IMR-90 (cell line): ENCODE data around the gene CNTN4. TPM values are rescaled to one million over a fixed set of nuclear protein-coding genes. Genes with fewer than 3 reads are reported as not detected.

Source experiments
- ATAC-seq: fragments of 200-7000 bp; cut with Tn5 transposase; 2 replicates; pipeline ENCODE4 v1.9.1; 2020; ENCODE audit warnings: low read depth, mild to moderate bottlenecking, moderate library complexity
- BruUV-seq: library from RNA; stranded (reverse); fragments of 400-500 nt; replicated peaks from 2 replicates; lab custom pipeline; 2021; lab: Mats Ljungman, UMichigan
- CTCF ChIA-PET: fragments of 300-600 bp; formaldehyde crosslinking; extraction: SDS; loops from one replicate; lab custom pipeline; 2021; ENCODE audit warnings: antibody characterized with exemption; lab: Yijun Ruan, JAX
- POLR2A ChIA-PET: fragments of 300-600 bp; sonication (Branson Sonifier 250); formaldehyde crosslinking; loops from one replicate; lab custom pipeline; 2022; ENCODE audit warnings: antibody characterized with exemption; ENCODE audit not compliant: unreplicated experiment; lab: Charles Lee
- DNase-seq: peaks from one replicate; pipeline ENCODE4 v3.0.0; 2013
- H2AFZ ChIP-seq: replicated peaks from 2 replicates; pipeline ENCODE3; 2013; ENCODE audit warnings: low read length, mild to moderate bottlenecking; ENCODE audit not compliant: poor library complexity
- H2AK5ac ChIP-seq: 2 replicates; pipeline ENCODE4 v1.6.1; 2013; ENCODE audit warnings: low read depth, low read length, inconsistent platforms
- H2AK9ac ChIP-seq: replicated peaks from 2 replicates; pipeline ENCODE3; 2013; ENCODE audit warnings: mild to moderate bottlenecking, low read depth, low read length, moderate library complexity; ENCODE audit not compliant: poor library complexity
- H2BK120ac ChIP-seq: 2 replicates; pipeline ENCODE4 v1.6.1; 2013; ENCODE audit warnings: low read depth, low read length, inconsistent platforms
- H2BK15ac ChIP-seq: 3 replicates; pipeline ENCODE4 v1.6.1; 2013; ENCODE audit warnings: low read depth, low read length, inconsistent platforms
- H2BK20ac ChIP-seq: 2 replicates; pipeline ENCODE4 v1.6.1; 2013; ENCODE audit warnings: low read depth, mild to moderate bottlenecking, inconsistent platforms, low read length, moderate library complexity
- H2BK5ac ChIP-seq: 2 replicates; pipeline ENCODE4 v1.6.1; 2013; ENCODE audit warnings: mild to moderate bottlenecking, low read depth, low read length, inconsistent platforms; ENCODE audit not compliant: poor library complexity, severe bottlenecking
- H3K14ac ChIP-seq: replicated peaks from 2 replicates; pipeline ENCODE4 v1.6.1; 2013; ENCODE audit warnings: low read depth, low read length, inconsistent platforms
- H3K18ac ChIP-seq: 2 replicates; pipeline ENCODE4 v1.6.1; 2013; ENCODE audit warnings: low read depth, low read length, control low read depth
- H3K23ac ChIP-seq: 2 replicates; pipeline ENCODE4 v1.6.1; 2013; ENCODE audit warnings: low read depth, low read length, inconsistent platforms
- H3K27ac ChIP-seq: 2 replicates; pipeline ENCODE4 v1.5.1; 2013; ENCODE audit warnings: mild to moderate bottlenecking, control low read depth, low read length; ENCODE audit not compliant: insufficient read depth
- H3K27me3 ChIP-seq: 2 replicates; pipeline ENCODE4 v1.6.1; 2013; ENCODE audit warnings: low read length; ENCODE audit not compliant: control insufficient read depth, insufficient read depth
- H3K36me3 ChIP-seq: 2 replicates; pipeline ENCODE4 v1.6.1; 2013; ENCODE audit warnings: low read length, mixed read lengths; ENCODE audit not compliant: control insufficient read depth, insufficient read depth
- H3K4ac ChIP-seq: 2 replicates; pipeline ENCODE4 v1.6.1; 2013; ENCODE audit warnings: low read depth, low read length, inconsistent platforms
- H3K4me1 ChIP-seq: 2 replicates; pipeline ENCODE4 v1.6.1; 2013; ENCODE audit warnings: low read length, mixed read lengths; ENCODE audit not compliant: control insufficient read depth, insufficient read depth
- H3K4me2 ChIP-seq: 2 replicates; pipeline ENCODE4 v1.6.1; 2013; ENCODE audit warnings: low read depth, mild to moderate bottlenecking, control low read depth, low read length, moderate library complexity
- H3K4me3 ChIP-seq: 2 replicates; pipeline ENCODE4 v1.5.1; 2013; ENCODE audit warnings: low read depth, mild to moderate bottlenecking, control low read depth, low read length, moderate library complexity; ENCODE audit not compliant: insufficient read depth
- H3K56ac ChIP-seq: 2 replicates; pipeline ENCODE4 v1.6.1; 2013; ENCODE audit warnings: low read length, inconsistent platforms; ENCODE audit not compliant: insufficient read depth; ENCODE audit errors: extremely low read depth
- H3K79me1 ChIP-seq, 2 experiments: 2 replicates each; pipeline ENCODE4 v1.6.1; 2013; ENCODE audit warnings: low read length in 2 of 2, inconsistent platforms in 1 of 2, low read depth in 1 of 2
- H3K9ac ChIP-seq: 2 replicates; pipeline ENCODE4 v1.6.1; 2013; ENCODE audit warnings: low read depth, low read length, control low read depth
- H3K9me1 ChIP-seq: 2 replicates; pipeline ENCODE4 v1.6.1; 2013; ENCODE audit warnings: low read length, inconsistent platforms; ENCODE audit not compliant: insufficient read depth
- H3K9me3 ChIP-seq: 2 replicates; pipeline ENCODE4 v1.6.1; 2013; ENCODE audit warnings: low read length; ENCODE audit not compliant: control insufficient read depth, insufficient read depth
- H4K20me1 ChIP-seq: 2 replicates; pipeline ENCODE4 v1.6.1; 2013; ENCODE audit warnings: low read length, inconsistent platforms; ENCODE audit not compliant: insufficient read depth
- H4K5ac ChIP-seq: 2 replicates; pipeline ENCODE4 v1.6.1; 2013; ENCODE audit warnings: mild to moderate bottlenecking, low read depth, low read length, control low read depth
- H4K8ac ChIP-seq, 2 experiments: 2 replicates each; pipeline ENCODE4 v1.6.1; 2013; ENCODE audit warnings: low read depth in 2 of 2, low read length in 2 of 2, control low read depth in 1 of 2, inconsistent platforms in 1 of 2
- H4K91ac ChIP-seq: 2 replicates; pipeline ENCODE4 v1.6.1; 2013; ENCODE audit warnings: low read depth, low read length, inconsistent platforms; ENCODE audit not compliant: insufficient read depth
- BHLHE40 ChIP-seq: fragments of 150-350 bp; IDR thresholded peaks from 2 replicates; pipeline ENCODE4 v1.6.1; 2016; ENCODE audit warnings: mild to moderate bottlenecking, low read depth, low read length
- CHD1 ChIP-seq: IDR thresholded peaks from 2 replicates; pipeline ENCODE4 v1.6.1; 2012; ENCODE audit warnings: low read depth, low read length, improper control_type of control experiment
- FOS ChIP-seq: fragments of 150-350 bp; IDR thresholded peaks from 2 replicates; pipeline ENCODE4 v1.6.1; 2016; ENCODE audit warnings: low read depth, low read length
- MAFK ChIP-seq: IDR thresholded peaks from 2 replicates; pipeline ENCODE4 v1.6.1; 2012; ENCODE audit warnings: low read depth, low read length, improper control_type of control experiment
- MAZ ChIP-seq: IDR thresholded peaks from 2 replicates; pipeline ENCODE4 v1.6.1; 2012; ENCODE audit warnings: low read depth, mild to moderate bottlenecking, low read length, improper control_type of control experiment, moderate library complexity, borderline replicate concordance
- MXI1 ChIP-seq: IDR thresholded peaks from 2 replicates; pipeline ENCODE4 v1.6.1; 2012; ENCODE audit warnings: low read depth, mild to moderate bottlenecking, low read length, moderate library complexity, borderline replicate concordance
- NFE2L2 ChIP-seq: fragments of 150-350 bp; IDR thresholded peaks from 2 replicates; pipeline ENCODE4 v1.6.1; 2016; ENCODE audit warnings: low read depth, mild to moderate bottlenecking, low read length
- POLR2A ChIP-seq: IDR thresholded peaks from 2 replicates; pipeline ENCODE4 v1.6.1; 2012; ENCODE audit warnings: mild to moderate bottlenecking, low read depth, low read length
- RAD21 ChIP-seq: IDR thresholded peaks from 2 replicates; pipeline ENCODE4 v1.6.1; 2012; ENCODE audit warnings: low read length, improper control_type of control experiment
- RCOR1 ChIP-seq: IDR thresholded peaks from 2 replicates; pipeline ENCODE4 v1.6.1; 2012; ENCODE audit warnings: mild to moderate bottlenecking, low read length, improper control_type of control experiment; ENCODE audit not compliant: insufficient replicate concordance
- RFX5 ChIP-seq: IDR thresholded peaks from 2 replicates; pipeline ENCODE4 v1.8.0; 2012; ENCODE audit warnings: low read depth, mild to moderate bottlenecking, low read length, moderate library complexity
- SMC3 ChIP-seq: fragments of 150-350 bp; IDR thresholded peaks from 2 replicates; pipeline ENCODE4 v1.6.1; 2016; ENCODE audit warnings: low read depth, mild to moderate bottlenecking, antibody characterized with exemption, low read length, moderate library complexity
- WGBS, 2 experiments: methylation state at CpG; one replicate each; pipeline versions ENCODE4 v1.1.5 to v1.1.7; 2013; ENCODE audit warnings: missing lambda C conversion rate in 2 of 2; ENCODE audit not compliant: insufficient read length in 1 of 2; ENCODE audit errors: extremely low coverage in 2 of 2; 5-methylcytosine and 5-hydroxymethylcytosine counted together
- dilution Hi-C: fragments of 300-500 bp; cut with HindIII; formaldehyde crosslinking; loops from one replicate; pipeline ENCODE4 v1.14.3; 2018; ENCODE audit warnings: low sequenced_read_pairs; ENCODE audit not compliant: unreplicated experiment
- in situ Hi-C: fragments of 300-500 bp; cut with MboI; formaldehyde crosslinking; loops from 3 replicates; pipeline ENCODE4 v1.14.3; 2019; ENCODE audit warnings: low sequenced_read_pairs, inconsistent platforms, mixed read lengths
- intact Hi-C: fragments of 100-400 bp; cut with micrococcal nuclease; formaldehyde crosslinking; loops from 2 replicates; pipeline ENCODE4 v1.10.0; 2022
- polyA plus RNA-seq, 3 experiments: library from polyadenylated mRNA; depleted of rRNA; stranded (reverse); fragments of >200 nt; gene quantifications; 2 replicates each; pipeline ENCODE4 v1.2.3, GENCODE V29; 2012; ENCODE audit warnings: low replicate concordance in 1 of 3
- total RNA-seq: library from RNA; depleted of rRNA; stranded (reverse); fragments of >200 nt; gene quantifications from 2 replicates; pipeline ENCODE4 v1.2.3, GENCODE V29; 2012
- TF ChIP-seq, protein P1 (sequence below): fragments of 150-350 bp; IDR thresholded peaks from 2 replicates; pipeline ENCODE4 v1.6.1; 2017; ENCODE audit warnings: mild to moderate bottlenecking, antibody characterized with exemption, low read length, low read depth
- TF ChIP-seq, protein P2 (sequence below): conservative IDR thresholded peaks from 2 replicates; pipeline ENCODE4 v1.5.1; 2012; ENCODE audit warnings: mild to moderate bottlenecking, low read depth, low read length, improper control_type of control experiment
- TF ChIP-seq, protein P3 (sequence below): fragments of 150-350 bp; IDR thresholded peaks from 2 replicates; pipeline ENCODE4 v1.6.1; 2016; ENCODE audit warnings: low read depth, mild to moderate bottlenecking, low read length, moderate library complexity, borderline replicate concordance

The CNTN4 gene
- total and polyA plus RNA-seq, 2 of the 4 experiments (the other 2 are of a cell fraction), result under 0.01 TPM; not detected in 1

DNA sequence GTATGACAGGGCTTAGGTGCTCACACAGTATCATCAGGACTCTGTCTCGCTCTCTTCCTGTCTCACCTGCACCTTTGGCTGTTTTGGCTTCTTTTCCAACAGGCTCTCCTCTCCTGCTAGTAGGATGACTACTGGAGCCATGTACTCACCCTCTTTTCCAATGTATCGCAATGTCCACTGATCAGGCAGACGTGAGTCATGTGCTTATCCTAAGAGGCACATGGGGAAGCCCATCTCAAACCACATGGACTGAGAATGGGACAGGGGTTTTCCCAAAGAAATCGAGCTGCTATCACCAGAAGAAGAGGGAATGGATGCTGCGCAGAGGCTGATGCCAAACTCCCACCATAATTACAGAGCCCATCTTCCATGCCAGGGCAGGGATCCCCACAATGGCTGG, 830.9 kb downstream of the CNTN4 start:
- Histone ChIP-seq H3K23ac (no peak overlapping the region), H2AK9ac (no peak overlapping the region), H2AFZ (no peak overlapping the region), H2BK5ac (no peak overlapping the region), H3K56ac (no peak overlapping the region), H4K91ac (no peak overlapping the region), H3K9me3 (peaks cover 15% of the 10 kb centered on the region), H3K4me2 (no peak overlapping the region), H2BK15ac (no peak overlapping the region), H3K27me3 (no peaks in the 10 kb centered on the region), H2BK20ac (no peak overlapping the region), H2AK5ac (no peak overlapping the region), H3K18ac (no peak overlapping the region), H4K8ac (no peak overlapping the region), H2BK120ac (no peak overlapping the region), H3K36me3 (no peaks in the 10 kb centered on the region), H4K5ac (no peak overlapping the region), H3K79me1 (no peaks in the 10 kb centered on the region), H3K4ac (no peak overlapping the region), H3K4me1 (no peaks in the 10 kb centered on the region), H3K9me1 (no peaks in the 10 kb centered on the region), H3K9ac (no peak overlapping the region), H3K14ac (no peak overlapping the region), H3K27ac (no peak overlapping the region), H4K20me1 (no peaks in the 10 kb centered on the region), H3K4me3 (no peak overlapping the region)
- TF ChIP-seq MAZ (no peak), POLR2A (no peak), FOS (no peak), RFX5 (no peak), RAD21 (no peak), RCOR1 (no peak), SMC3 (no peak), CHD1 (no peak), NFE2L2 (no peak), MAFK (no peak), BHLHE40 (no peak), MXI1 (no peak)
- TF ChIP-seq, protein P1, sequence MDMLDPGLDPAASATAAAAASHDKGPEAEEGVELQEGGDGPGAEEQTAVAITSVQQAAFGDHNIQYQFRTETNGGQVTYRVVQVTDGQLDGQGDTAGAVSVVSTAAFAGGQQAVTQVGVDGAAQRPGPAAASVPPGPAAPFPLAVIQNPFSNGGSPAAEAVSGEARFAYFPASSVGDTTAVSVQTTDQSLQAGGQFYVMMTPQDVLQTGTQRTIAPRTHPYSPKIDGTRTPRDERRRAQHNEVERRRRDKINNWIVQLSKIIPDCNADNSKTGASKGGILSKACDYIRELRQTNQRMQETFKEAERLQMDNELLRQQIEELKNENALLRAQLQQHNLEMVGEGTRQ, result no peak
- TF ChIP-seq, protein P2, sequence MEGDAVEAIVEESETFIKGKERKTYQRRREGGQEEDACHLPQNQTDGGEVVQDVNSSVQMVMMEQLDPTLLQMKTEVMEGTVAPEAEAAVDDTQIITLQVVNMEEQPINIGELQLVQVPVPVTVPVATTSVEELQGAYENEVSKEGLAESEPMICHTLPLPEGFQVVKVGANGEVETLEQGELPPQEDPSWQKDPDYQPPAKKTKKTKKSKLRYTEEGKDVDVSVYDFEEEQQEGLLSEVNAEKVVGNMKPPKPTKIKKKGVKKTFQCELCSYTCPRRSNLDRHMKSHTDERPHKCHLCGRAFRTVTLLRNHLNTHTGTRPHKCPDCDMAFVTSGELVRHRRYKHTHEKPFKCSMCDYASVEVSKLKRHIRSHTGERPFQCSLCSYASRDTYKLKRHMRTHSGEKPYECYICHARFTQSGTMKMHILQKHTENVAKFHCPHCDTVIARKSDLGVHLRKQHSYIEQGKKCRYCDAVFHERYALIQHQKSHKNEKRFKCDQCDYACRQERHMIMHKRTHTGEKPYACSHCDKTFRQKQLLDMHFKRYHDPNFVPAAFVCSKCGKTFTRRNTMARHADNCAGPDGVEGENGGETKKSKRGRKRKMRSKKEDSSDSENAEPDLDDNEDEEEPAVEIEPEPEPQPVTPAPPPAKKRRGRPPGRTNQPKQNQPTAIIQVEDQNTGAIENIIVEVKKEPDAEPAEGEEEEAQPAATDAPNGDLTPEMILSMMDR, result no peak
- TF ChIP-seq, protein P3, sequence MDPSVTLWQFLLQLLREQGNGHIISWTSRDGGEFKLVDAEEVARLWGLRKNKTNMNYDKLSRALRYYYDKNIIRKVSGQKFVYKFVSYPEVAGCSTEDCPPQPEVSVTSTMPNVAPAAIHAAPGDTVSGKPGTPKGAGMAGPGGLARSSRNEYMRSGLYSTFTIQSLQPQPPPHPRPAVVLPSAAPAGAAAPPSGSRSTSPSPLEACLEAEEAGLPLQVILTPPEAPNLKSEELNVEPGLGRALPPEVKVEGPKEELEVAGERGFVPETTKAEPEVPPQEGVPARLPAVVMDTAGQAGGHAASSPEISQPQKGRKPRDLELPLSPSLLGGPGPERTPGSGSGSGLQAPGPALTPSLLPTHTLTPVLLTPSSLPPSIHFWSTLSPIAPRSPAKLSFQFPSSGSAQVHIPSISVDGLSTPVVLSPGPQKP, result no peak
- ATAC-seq, result no peak
- ChIA-PET POLR2A (no interaction called here), CTCF (no interaction called here)
- intact Hi-C loops, result no loop called here
- no peak for DNase-seq
- dilution Hi-C loops, result no loop called here
- no CpG with 5 or more reads among the region's 5 CpGs for WGBS, 2 experiments
- in situ Hi-C loops, result no loop called here
- BruUV-seq, result no TSS peak
